Measurements from ENCODE around the gene GABRD. TPM values are rescaled to one million over a fixed set of nuclear protein-coding genes. Genes with fewer than 3 reads are reported as not detected.

The GABRD gene
- total RNA-seq, 1 donor from 2014 or later: not detected

DNA sequence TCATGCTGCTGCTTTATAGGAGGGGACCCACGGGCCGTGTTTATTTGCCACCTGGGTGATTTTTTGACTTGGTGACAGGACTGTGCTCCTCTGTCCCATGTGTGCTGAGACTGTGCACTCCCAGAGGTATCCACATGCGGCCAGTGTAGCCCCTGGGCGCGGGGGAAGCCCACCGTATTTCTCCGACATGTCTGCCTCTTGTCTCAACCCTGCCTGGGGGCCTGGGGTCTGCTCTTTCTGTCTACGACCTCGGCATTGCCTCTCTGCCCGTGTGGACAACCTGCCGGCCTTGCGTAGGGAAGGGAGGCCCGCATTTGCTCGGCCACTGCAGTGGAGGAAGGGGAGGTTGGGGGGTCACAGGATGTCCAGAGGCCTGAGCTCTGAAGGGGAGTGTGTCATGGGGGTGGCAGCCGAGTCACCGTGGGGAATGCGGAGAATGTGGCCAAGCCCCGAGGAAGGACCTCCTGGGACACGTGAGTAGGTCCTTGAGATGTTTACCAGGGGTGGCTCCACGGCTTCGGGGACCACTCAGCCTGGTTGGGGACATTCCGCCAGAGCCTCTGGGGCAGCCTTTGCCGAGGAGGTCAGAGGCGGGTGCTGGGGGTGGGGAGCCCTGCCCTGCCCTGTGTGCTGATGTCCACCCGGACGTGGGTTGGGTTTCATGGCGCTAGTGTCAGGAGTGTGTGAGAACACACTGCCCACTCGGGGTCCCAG lies 42.1 kb downstream of the GABRD start:
- Mint-ChIP-seq H3K27me3 (ENCODE audit: low read depth, unreplicated experiment) (no peaks in the 10 kb centered on the region), H3K4me1 (ENCODE audit: low read depth, unreplicated experiment) (peaks cover 4% of the 10 kb centered on the region), H3K4me3 (ENCODE audit: unreplicated experiment) (no peak overlapping the region), H3K9me3 (ENCODE audit: unreplicated experiment) (peaks cover 13% of the 10 kb centered on the region), H3K36me3 (ENCODE audit: low read depth, unreplicated experiment) (peaks cover 28% of the 10 kb centered on the region), H3K27ac (ENCODE audit: unreplicated experiment) (no peak overlapping the region)
- no peak overlapping the region for H3K9ac ChIP-seq (ENCODE audit: low read length)
- no peak overlapping the region for H3K4me2 ChIP-seq (ENCODE audit: low read length)
- no peaks in the 10 kb centered on the region for H3K36me3 ChIP-seq (ENCODE audit: insufficient read depth, low read length)
- no peak overlapping the region for H3K27ac ChIP-seq (ENCODE audit: low read depth, low read length)
- no peak for TF ChIP-seq EZH2 (IDR thresholded peaks at IDR 0.05; ENCODE audit: insufficient read depth, low read length)
- TF ChIP-seq, protein P1, sequence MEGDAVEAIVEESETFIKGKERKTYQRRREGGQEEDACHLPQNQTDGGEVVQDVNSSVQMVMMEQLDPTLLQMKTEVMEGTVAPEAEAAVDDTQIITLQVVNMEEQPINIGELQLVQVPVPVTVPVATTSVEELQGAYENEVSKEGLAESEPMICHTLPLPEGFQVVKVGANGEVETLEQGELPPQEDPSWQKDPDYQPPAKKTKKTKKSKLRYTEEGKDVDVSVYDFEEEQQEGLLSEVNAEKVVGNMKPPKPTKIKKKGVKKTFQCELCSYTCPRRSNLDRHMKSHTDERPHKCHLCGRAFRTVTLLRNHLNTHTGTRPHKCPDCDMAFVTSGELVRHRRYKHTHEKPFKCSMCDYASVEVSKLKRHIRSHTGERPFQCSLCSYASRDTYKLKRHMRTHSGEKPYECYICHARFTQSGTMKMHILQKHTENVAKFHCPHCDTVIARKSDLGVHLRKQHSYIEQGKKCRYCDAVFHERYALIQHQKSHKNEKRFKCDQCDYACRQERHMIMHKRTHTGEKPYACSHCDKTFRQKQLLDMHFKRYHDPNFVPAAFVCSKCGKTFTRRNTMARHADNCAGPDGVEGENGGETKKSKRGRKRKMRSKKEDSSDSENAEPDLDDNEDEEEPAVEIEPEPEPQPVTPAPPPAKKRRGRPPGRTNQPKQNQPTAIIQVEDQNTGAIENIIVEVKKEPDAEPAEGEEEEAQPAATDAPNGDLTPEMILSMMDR (IDR thresholded peaks at IDR 0.05; ENCODE audit: insufficient read depth, low read depth, low read length): no peak
- no peak overlapping the region for H3K4me3 ChIP-seq (ENCODE audit: insufficient read depth, low read depth, low read length)
- H3K27me3 ChIP-seq (ENCODE audit: insufficient read depth, low read length): no peaks in the 10 kb centered on the region
- no peaks in the 10 kb centered on the region for H3K9me3 ChIP-seq (ENCODE audit: insufficient read depth, low read depth, low read length)
- no peaks in the 10 kb centered on the region for H4K20me1 ChIP-seq (ENCODE audit: insufficient read depth, low read length)
- no peak for DNase-seq (ENCODE audit: low read depth)
- H3K79me2 ChIP-seq (ENCODE audit: insufficient read depth, low read length): no peaks in the 10 kb centered on the region
- no peak overlapping the region for H2AFZ ChIP-seq (ENCODE audit: low read depth, low read length)
- H3K4me1 ChIP-seq (ENCODE audit: insufficient read depth, low read length): peaks cover 4% of the 10 kb centered on the region
- no peak for FAIRE-seq

DNA sequence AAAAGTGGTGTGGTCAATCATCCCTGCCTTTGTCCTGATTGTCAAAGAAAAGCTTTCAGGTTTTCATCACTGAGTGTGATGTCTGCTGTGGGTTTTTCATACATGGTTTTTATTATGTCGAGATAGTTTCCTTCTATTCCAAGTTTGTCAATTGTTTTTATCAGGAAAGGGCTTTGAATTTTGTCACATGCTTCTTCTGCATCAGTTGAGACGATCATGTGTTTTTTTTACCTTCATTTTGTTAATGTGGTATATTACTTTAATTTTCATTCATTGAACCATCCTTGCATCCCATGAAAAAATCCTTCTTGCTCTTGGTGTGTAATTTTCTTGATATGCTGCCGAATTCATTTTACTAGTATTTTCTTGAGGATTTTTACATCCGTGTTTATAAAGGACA lies 46.6 kb downstream of the GABRD start:
- no peak overlapping the region for H3K27ac ChIP-seq (ENCODE audit: low read depth, low read length)
- Mint-ChIP-seq H3K4me3 (ENCODE audit: unreplicated experiment) (no peak overlapping the region), H3K9me3 (ENCODE audit: unreplicated experiment) (peaks cover 14% of the 10 kb centered on the region), H3K4me1 (ENCODE audit: low read depth, unreplicated experiment) (peaks cover 4% of the 10 kb centered on the region), H3K27me3 (ENCODE audit: low read depth, unreplicated experiment) (no peaks in the 10 kb centered on the region), H3K36me3 (ENCODE audit: low read depth, unreplicated experiment) (peaks cover 40% of the 10 kb centered on the region), H3K27ac (ENCODE audit: unreplicated experiment) (no peak overlapping the region)
- FAIRE-seq: no peak
- no peak for TF ChIP-seq EZH2 (IDR thresholded peaks at IDR 0.05; ENCODE audit: insufficient read depth, low read length)
- TF ChIP-seq, protein P1 (IDR thresholded peaks at IDR 0.05; ENCODE audit: insufficient read depth, low read depth, low read length): no peak
- H4K20me1 ChIP-seq (ENCODE audit: insufficient read depth, low read length): no peaks in the 10 kb centered on the region
- no peak for DNase-seq (ENCODE audit: low read depth)
- H3K9ac ChIP-seq (ENCODE audit: low read length): no peak overlapping the region
- no peaks in the 10 kb centered on the region for H3K36me3 ChIP-seq (ENCODE audit: insufficient read depth, low read length)
- peaks cover 4% of the 10 kb centered on the region for H3K4me1 ChIP-seq (ENCODE audit: insufficient read depth, low read length)
- H3K4me2 ChIP-seq (ENCODE audit: low read length): no peak overlapping the region
- no peak overlapping the region for H2AFZ ChIP-seq (ENCODE audit: low read depth, low read length)
- no peaks in the 10 kb centered on the region for H3K79me2 ChIP-seq (ENCODE audit: insufficient read depth, low read length)
- no peak overlapping the region for H3K4me3 ChIP-seq (ENCODE audit: insufficient read depth, low read depth, low read length)
- no peaks in the 10 kb centered on the region for H3K9me3 ChIP-seq (ENCODE audit: insufficient read depth, low read depth, low read length)
- no peaks in the 10 kb centered on the region for H3K27me3 ChIP-seq (ENCODE audit: insufficient read depth, low read length)

DNA sequence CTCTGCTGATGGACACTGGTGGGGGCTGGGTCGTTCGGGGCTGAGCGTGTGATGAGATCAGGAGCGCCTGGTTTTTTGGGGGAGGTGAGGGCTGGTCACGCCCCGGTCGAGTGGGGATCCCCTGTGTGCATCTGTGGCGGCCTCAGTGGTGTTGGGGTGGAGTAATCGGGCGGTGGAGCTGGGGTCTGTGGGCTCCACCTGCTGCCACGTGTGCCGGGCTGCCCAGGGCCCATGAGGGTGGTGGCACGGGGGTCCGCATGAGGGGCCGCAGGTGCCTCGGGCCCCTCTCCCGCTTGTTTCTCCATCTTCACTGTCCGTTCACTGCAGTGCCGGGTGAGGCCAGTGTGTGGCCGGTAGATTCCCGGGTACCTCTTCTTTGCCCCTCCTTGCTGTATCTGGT lies 48.2 kb downstream of the GABRD start:
- Histone ChIP-seq H3K4me2 (ENCODE audit: low read length) (no peak overlapping the region), H3K27ac (ENCODE audit: low read depth, low read length) (no peak overlapping the region), H3K36me3 (ENCODE audit: insufficient read depth, low read length) (no peaks in the 10 kb centered on the region), H3K9me3 (ENCODE audit: insufficient read depth, low read depth, low read length) (no peaks in the 10 kb centered on the region), H3K27me3 (ENCODE audit: insufficient read depth, low read length) (no peaks in the 10 kb centered on the region), H3K4me3 (ENCODE audit: insufficient read depth, low read depth, low read length) (no peak overlapping the region), H3K79me2 (ENCODE audit: insufficient read depth, low read length) (no peaks in the 10 kb centered on the region), H4K20me1 (ENCODE audit: insufficient read depth, low read length) (no peaks in the 10 kb centered on the region), H2AFZ (ENCODE audit: low read depth, low read length) (no peak overlapping the region), H3K9ac (ENCODE audit: low read length) (no peak overlapping the region), H3K4me1 (ENCODE audit: insufficient read depth, low read length) (no peaks in the 10 kb centered on the region)
- FAIRE-seq: no peak
- Mint-ChIP-seq H3K27me3 (ENCODE audit: low read depth, unreplicated experiment) (no peaks in the 10 kb centered on the region), H3K4me1 (ENCODE audit: low read depth, unreplicated experiment) (no peaks in the 10 kb centered on the region), H3K4me3 (ENCODE audit: unreplicated experiment) (no peak overlapping the region), H3K27ac (ENCODE audit: unreplicated experiment) (no peak overlapping the region), H3K9me3 (ENCODE audit: unreplicated experiment) (peaks cover 14% of the 10 kb centered on the region), H3K36me3 (ENCODE audit: low read depth, unreplicated experiment) (peaks cover 35% of the 10 kb centered on the region)
- TF ChIP-seq, protein P1 (IDR thresholded peaks at IDR 0.05; ENCODE audit: insufficient read depth, low read depth, low read length): no peak
- no peak for TF ChIP-seq EZH2 (IDR thresholded peaks at IDR 0.05; ENCODE audit: insufficient read depth, low read length)
- DNase-seq (ENCODE audit: low read depth): no peak
